T follicular helper cell (primary cell): ENCODE measurements around the gene PROSER3.
A peak's percentile ranks its signal among the peaks of the same experiment; 100 is the strongest.

Source experiments
- DNase-seq: peaks from one replicate; pipeline ENCODE4 v3.0.0-alpha.2; 2020; ENCODE audit warnings: low read depth

PROSER3 gene

DNA sequence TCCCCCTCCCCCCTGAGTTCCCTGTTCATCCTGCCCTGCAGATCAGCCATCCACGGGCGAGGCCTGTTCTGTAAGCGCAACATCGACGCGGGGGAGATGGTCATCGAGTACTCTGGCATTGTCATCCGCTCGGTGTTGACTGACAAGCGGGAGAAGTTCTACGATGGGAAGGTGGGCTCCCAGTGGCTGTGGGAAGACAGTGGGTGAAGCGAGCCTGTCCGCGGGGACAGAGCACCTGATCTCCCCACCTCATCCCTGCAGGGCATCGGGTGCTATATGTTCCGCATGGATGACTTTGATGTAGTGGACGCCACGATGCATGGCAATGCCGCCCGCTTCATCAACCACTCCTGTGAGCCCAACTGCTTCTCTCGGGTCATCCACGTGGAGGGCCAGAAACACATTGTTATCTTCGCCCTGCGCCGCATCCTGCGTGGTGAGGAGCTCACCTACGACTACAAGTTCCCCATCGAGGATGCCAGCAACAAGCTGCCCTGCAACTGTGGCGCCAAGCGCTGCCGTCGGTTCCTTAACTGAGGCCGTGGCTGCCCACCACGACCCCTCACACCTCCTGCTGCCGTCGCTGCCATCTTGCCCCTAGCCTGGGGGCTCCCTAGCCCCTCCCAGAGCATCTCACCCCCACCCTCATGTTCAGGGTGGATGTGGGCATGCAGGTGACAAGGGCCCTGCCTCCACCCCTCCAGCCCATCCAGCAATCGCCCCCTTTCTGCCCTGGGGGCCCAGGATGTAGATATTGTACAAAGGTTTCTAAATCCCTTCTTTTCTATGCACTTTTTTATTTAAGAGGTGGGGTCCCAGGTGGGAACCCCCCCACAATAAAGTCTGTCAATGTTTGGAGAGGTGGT is 19.7 kb upstream of the PROSER3 start:
- DNase-seq = no peak

DNA sequence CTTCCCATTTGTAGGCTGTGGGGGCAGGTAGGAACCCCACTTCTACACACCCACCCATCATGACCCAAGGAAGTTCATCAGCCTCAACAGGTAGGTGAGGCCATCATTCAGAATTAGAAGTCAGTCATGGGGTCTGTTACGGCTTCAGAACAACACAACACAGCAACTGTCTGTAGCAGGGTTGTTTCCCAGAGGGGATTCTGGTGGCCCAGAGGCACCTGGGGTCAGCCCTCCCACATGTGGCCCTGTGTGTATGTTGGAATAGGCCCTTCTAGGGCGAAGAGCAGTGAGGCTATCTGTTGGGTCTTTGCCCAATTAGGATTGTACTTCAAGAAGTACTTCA is 19.1 kb upstream of the PROSER3 start:
- DNase-seq = no peak

DNA sequence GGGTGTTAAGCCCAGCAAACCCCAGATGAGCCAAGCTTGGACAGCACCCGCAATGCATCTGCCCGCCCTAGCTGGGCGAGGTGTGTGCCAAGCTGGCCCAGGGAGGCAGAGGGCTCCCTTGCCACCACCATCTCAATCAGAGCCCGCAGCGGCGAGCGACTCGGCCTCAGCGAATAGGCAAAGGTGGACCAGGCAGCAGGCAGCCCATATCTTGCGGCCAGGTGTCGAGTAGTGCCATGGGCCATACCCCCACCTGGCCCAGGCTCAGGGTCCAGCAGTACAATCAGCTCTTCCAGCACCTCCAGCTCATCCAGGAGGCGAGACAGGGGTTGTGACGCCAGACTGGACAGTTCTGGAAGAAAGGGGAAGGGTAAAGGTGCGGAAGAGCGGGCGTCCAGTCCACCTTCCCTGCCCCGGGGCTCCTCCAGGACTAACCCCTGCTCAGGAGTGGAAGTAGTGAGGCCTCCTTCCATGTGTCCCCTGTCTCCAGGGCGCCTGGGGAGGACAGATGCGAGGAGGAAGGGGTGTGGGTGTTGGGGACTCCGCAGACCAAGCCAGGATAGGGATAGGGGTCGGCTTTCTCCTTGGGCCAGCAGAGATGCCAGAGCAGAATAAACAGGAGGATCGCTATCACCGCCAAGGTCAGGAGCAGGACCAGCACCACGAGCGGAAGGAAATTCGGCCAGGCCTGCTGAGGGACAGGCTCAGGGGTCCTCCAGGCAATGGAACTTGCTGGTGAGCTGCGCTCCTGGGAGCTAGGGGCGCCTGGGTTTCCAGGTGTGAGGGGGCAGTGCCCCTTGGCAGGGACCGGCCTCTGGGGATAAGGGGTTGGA is 18.5 kb upstream of the PROSER3 start:
- no peak for DNase-seq

DNA sequence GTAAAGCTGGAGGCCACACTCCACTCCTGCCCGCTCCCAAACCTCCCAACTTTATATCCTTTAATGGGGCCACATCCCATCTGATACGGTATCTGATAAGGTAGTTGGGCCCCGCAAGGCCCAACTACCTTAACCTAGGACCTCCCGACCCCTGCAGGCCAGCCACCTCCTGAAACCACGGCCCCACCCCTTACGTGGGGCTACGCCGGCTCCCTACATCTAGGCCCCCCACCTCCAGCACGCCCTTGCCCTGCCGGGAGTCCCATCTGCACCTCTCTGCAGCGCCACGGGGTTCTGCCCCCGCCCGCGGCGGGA is 17.9 kb upstream of the PROSER3 start:
- no peak for DNase-seq

DNA sequence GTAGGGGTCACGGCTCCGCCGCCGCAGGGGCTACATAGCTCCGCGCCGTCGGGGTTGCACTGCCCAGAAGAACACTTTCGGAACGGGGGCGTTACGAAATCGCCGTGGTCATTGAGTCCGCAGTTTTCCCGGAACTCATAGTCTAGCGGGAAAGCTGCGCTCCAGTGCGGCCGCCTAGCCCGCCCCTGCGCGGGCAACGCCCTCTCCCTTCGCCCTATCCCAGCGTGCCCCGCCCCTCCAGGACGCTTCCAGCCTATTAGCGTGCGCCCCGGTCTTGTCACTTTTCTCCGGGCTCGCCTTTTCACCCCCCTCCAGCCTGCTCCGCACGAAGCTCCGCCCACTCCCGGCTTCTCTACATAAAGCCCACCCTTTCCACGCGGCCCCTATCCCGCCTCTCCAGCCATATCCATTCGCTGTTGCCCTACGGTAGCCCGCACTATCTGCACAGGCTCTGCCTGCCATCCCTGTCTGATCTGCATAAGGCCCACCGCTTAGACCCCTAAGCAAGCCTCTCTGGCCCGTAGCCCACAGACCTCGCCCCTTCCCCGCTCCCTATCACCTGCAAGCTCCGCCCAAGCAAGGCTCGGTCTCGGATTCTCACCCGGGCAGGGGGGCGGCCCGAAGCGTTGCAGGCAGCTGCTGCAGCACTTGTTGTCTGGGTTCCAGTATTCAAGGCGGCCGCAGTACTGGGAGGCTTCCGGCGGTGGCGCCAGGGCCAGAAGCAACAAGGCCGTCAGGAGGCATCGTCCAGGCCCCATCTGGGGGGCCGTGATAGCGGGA is 17.4 kb upstream of the PROSER3 start:
- peak; percentile 93 for DNase-seq

DNA sequence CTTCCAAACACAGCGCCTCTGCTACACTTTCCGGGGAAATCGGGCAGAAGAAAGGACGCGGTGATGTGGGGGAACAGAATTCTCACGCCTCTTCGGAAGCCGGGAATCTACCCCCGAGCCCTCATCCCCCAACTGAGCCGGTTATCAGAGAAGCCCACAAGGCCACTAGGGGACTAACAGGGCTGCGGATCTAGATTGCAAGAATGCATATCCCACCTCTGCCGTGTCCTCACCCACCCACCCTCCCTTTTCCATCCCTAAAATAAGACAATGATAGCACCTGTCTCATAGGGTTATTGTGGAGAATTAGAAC is 16.8 kb upstream of the PROSER3 start:
- DNase-seq = no peak

DNA sequence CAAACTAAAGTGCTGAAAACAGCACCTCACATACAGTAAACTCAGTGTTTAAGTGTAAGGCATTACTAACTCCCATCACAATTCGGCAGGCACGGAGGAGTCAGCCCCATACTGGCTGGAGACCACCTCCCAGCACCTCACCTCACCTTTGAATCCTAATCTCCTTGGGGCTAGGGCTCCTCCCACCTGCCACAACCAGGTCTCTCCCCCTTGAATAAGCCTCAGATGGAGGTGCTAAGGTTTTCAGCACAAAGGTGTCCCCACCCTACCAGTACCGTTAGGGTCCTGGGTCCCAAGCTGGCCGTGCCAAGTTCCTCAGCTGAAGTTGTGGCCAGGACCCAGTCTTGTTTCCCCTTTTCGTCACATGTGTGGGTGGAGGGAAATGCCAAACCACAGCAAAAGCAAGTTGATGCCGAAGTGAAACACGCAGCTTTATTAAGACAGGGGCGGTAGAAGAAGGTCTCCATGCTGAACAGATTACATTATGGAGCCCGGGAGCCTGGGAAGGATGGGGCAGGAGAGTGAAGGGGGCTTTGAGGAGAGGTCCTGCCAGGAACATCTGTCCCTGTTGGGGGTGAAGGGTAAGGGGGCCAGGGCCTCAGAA is 15.8 kb upstream of the PROSER3 start, which contains the start of gene IGFLR1:
Gene IGFLR1, minus strand, starts transcription at position 332 of the 604 bp plus-strand sequence. CDS start 1,272 bp downstream, outside the sequence.
- peak; percentile 48 for DNase-seq

DNA sequence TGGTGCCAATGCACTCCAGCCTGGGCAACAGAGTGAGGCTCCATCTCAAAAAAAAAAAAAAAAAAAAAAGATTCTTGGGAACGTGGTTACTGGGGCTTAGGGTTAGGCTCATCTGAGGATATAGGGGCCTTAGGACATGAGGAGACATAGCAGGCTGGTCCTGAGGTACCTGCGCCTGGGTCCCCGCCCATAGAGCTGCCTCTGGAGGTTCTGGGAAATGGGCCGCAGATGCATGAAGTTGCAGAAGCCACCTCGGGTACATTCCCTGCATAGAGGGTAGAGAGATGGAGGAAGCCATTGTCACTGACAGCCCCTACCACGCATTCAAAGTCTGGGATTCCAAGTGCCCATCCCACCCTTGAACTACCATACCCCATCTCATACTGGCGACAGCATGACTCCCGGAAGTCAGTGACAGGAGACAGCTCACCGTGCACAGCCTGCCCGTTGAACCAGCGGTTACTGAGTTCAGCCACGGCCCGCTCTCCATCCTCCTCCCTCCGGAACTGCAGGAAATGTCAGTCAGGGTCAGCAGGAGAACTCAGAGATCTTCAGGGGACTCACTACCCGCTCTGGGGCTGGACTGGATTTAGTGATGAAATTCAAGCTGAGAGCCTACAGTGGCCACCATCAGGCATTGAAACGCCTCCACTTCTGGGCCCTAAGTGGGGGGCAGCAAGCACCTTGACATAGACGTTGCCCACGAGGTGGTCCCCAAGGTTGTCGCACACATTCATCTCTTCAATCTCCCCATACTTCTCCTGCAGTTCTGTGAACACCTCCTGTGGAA is 14.1 kb upstream of the PROSER3 start:
- no peak for DNase-seq

DNA sequence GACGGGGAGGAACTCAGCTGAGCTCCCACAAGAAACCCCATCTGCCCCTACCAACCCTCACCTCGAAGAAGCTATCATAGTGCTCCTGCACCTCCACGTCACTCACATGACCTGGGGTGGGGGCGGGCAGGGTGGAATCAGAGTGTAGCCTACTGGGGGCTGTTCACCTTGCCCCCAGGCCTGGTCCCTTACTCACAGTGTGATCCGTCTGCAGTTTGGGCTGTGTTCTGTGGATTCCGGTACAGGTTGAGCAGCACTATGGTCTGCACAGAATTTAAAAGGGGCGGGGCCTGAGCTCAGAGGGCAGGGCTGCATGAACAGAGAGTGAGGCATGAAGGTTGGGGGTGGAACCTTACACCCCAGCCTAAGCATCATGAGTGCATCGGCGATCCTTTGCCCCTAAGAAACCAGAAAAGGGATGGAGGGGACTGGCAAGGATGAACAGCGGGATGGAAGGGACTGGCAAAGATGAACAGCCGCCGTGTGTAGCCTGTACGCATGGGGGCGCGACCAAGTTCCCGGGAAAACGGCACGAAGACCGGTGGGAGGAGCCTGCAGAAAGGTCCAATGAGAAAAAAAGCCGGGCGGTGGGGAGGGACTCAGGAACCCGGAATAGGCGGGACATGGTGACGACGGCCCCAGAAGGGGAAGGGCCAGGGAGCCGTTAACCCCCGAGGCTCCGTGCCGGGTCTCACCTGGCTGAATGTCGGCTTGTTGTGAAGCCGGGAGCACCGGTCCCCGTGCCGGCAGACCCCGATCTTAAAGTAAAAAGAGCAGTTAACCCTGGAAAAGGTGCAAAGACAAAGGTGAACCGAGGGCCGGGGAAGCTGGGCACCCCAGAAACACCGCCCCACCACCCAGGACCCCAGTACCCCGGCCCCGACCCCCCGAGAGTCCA is 13.3 kb upstream of the PROSER3 start:
- DNase-seq = peak; percentile 91

DNA sequence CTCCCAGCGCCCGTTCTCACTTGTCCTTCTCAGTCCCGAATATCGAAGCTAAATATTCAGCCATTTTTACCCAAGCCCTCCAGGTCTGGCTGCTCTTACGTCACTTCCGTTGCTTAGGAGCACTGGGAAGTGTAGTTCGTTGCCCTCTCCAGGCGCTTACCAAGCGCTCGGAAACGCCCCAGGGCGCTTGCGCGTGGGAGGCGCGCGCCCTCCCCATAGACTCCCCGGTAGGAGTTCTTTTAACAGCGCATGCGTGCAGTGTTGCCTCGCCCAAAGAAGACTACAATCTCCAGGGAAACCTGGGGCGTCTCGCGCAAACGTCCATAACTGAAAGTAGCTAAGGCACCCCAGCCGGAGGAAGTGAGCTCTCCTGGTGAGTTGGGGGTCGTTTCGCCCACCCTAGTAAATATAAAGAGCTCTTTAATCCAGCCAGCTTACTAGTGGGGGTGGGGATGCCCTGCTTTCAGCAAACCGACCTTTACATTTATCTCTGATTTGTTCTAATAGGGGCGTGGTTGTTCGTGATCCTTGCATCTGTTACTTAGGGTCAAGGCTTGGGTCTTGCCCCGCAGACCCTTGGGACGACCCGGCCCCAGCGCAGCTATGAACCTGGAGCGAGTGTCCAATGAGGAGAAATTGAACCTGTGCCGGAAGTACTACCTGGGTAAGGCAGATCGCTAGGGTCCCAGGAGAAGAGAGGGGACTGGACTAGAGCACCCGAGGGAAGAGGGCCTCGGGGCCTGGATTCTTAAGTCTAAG is 12.5 kb upstream of the PROSER3 start, which contains the start of the genes PSENEN and U2AF1L4:
Gene PSENEN, plus strand, starts transcription at position 324 of the 759 bp plus-strand sequence. Its CDS starts 280 bp downstream, at position 604.
Gene U2AF1L4, minus strand, starts transcription at position 91 of the 759 bp plus-strand sequence. Its CDS starts 27 bp downstream, at position 64.
- peak; percentile 95 for DNase-seq

DNA sequence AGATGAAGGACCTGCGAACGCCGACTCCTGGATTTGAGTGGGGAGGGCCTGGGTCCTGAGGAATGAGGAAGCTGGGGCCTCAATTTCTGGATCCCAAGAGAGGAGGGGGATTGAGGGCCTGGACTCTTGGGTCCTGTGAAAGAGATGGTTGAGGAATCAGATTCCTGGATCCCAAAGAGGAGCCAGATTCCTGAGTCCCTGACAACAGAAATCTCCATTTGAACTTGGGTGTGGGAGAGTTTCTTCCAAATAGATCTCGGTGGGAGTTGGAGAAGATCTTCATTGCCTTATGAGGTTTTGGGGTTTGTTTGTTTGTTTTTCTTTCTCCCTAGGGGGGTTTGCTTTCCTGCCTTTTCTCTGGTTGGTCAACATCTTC is 11.9 kb upstream of the PROSER3 start:
- no peak for DNase-seq

DNA sequence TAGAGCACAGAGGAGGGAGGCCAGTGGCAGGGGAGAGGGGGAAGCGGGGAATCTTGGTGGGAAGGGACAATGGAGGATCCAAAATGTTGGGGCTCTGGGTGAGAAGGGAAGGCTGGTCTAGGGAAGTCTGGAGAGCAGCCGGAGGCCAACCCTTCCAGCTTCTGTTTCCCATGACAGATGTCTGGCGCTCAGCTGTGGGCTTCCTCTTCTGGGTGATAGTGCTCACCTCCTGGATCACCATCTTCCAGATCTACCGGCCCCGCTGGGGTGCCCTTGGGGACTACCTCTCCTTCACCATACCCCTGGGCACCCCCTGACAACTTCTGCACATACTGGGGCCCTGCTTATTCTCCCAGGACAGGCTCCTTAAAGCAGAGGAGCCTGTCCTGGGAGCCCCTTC is 11.4 kb upstream of the PROSER3 start:
- DNase-seq = no peak

DNA sequence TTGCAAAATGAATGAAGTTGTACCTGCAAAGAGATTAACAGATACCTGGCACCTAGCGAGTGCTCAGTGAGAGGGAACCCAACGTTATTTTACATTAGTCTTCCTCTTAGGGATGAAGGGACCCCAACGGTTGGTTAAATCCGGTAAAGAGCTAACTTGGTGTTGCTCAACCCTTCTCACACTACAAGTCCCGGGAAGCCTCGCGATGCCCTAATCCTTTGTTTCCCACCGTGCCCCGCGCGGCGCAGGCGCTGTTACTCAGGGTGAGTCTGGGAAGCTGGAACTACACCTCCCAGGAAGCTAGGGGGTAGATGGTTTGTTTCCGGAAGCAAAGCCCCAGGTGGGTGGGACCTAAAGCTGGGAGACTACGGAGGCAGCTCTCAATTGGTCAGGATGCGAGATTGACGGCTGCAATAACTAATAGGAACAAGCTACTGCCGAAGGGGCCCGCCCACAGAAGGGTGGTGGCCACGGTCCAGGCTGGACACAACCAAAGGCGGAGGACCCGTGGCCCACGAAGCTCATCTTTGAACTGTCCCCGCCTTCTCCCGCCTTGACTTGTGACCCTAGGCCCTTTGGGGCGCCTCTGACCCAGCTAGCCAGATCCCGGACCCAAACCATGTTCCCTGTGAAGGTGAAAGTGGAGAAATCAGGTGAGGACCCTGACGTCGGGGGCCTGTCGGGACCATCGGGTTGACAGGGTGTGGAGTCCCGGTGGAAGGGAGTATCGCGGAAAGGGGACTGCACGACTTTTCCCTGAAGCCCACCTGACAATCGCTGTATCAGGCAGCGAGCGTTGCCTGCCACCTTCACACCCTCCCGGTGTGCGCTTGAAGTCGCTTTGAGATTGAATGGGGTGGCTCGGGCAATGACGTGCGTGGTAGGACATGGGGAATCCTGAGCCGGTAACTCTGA is 9.6 kb upstream of the PROSER3 start, which contains the start of gene LIN37:
Gene LIN37, plus strand, starts transcription at position 471 of the 915 bp plus-strand sequence. Its CDS starts 149 bp downstream, at position 620.
- peak; percentile 98 for DNase-seq

DNA sequence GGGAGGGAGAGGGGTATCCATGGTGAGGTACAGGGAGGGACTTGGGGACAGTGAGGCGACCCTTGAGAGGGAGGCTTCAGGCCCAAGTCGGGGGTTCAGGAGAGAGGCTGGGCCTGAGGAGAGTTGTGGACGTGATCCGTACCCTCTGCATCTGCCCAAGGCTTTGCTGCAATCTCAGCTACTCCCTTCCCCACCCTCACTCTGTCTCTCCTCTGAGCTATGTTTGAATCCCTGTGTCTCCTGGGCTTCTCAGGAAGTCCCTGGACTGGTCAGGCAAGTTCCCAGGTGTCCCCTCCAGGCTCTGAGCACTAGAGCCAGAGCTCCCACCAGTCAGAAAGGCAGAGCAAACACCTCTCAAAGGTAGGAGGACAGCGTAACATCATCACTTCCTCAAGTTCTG is 7.8 kb upstream of the PROSER3 start:
- no peak for DNase-seq

DNA sequence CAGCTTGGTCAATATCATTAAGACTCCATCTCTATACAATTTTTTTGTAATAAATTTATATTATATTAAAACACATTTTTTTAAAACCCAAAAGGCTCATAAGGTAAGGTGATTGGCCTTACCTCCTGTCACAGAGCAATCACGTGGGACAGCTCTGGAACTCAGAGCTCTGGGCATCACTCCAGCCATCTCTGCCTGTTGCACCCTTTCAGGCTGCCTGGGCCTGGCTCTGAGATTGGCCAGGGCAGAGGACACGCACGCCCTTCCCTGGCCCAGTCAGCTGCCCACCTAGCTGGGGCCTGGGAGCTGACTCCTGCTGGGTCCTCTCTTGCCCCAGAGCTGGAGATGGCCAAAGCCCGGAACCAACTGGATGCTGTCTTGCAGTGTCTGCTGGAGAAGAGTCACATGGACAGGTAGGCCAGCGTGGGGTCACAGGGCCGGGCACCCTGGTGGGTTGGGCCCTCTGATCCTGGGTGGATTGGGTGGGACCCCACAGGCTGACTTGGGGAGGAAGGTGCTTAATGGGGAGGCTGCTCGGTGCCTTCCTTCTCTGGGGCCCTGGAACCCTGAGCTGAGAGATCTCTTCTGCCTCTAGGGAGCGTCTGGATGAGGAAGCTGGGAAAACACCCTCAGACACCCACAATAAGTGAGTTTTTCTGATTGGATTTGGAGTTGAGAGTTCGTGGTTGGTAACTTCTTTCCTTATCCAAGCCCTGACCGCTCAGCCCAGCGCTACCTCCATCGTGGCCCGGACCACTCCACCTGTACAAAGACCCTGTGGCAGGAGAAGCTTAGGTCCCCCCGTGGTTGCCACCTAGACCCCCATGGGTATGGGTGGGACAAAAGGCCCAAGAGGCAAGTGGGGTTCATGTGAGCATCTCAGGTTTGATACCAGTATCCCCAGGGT is 5.9 kb upstream of the PROSER3 start:
- no peak for DNase-seq

DNA sequence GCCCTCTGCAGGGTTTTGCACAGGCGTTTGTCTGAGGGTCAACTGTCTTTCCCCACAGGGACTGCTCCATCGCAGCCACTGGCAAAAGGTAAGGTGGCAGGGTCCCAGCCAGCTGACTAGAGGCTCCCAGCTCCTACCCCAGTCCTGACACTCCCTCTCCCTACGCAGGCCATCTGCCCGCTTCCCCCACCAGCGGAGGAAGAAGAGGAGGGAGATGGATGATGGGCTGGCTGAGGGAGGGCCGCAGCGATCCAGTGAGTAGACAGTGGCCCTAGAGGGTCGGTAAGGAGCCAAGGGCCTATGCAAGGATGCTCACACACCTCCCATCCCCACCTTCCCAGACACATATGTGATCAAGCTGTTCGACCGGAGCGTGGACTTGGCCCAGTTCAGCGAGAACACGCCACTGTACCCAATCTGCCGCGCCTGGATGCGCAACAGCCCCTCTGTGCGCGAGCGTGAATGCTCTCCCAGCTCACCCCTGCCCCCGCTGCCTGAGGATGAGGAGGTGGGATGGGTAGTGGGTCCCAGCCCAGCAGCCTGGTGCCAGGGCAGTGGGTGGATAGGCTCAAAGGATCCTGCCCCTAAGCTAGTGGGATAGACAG is 5.1 kb upstream of the PROSER3 start:
- no peak for DNase-seq
